ENCODE measurements around the gene TNFAIP8L3.

DNA sequence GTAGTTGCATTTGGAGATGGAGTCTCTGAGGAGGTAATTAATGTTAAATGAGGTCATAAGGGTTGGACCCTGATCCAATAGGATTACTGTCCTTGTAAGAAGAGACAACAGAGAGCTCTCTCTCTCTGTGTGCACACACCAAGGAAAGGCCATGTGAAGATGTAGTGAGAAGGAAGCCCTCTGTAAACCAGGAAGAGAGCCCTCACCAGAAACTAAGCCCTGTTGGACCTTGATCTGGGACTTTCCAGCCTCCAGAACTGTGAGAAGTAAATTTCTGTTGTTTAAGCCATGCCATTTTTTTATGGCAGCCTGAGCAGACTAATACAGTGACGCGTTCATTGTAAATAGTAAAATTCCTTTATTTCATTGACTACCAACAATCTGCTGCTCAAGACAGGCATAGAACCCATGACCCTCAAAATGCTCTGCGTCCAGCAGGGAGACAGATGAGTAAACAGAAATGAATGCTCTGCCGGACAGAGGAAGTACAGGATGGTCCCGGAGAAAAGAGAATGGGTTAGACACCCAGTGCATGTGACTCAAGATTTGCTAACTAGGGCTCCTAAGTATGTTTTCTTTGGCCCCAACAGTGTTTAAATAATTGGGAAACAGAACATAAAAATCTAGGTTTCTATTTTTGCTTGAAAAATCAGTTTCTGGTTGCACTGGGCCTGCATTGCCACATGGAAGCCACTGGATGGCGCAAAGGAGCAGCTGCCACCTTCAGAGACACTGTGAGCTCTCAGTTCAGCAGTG is 37.9 kb upstream of the TNFAIP8L3 start:
- TF ChIP-seq, protein P1, sequence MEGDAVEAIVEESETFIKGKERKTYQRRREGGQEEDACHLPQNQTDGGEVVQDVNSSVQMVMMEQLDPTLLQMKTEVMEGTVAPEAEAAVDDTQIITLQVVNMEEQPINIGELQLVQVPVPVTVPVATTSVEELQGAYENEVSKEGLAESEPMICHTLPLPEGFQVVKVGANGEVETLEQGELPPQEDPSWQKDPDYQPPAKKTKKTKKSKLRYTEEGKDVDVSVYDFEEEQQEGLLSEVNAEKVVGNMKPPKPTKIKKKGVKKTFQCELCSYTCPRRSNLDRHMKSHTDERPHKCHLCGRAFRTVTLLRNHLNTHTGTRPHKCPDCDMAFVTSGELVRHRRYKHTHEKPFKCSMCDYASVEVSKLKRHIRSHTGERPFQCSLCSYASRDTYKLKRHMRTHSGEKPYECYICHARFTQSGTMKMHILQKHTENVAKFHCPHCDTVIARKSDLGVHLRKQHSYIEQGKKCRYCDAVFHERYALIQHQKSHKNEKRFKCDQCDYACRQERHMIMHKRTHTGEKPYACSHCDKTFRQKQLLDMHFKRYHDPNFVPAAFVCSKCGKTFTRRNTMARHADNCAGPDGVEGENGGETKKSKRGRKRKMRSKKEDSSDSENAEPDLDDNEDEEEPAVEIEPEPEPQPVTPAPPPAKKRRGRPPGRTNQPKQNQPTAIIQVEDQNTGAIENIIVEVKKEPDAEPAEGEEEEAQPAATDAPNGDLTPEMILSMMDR (IDR thresholded peaks at IDR 0.05) = peak; percentile 73 to 91 (median 83)
- no peak for TF ChIP-seq EP300 (IDR thresholded peaks at IDR 0.05)
- no peak for TF ChIP-seq POLR2A (IDR thresholded peaks at IDR 0.05; ENCODE audit: low read depth)
- peak; percentile 37 to 64 for TF ChIP-seq POLR2AphosphoS5 (IDR thresholded peaks at IDR 0.05)
